NK-92 treated with Interleukin-12 subunit alpha and Interleukin-12 subunit beta, amount 100 ng/mL, for 24 hours (cell line): Measurements from ENCODE around the gene ANKMY1.
"Not testable (repeated sequence)": the region's sequence is repeated elsewhere in the genome, so short reads cannot be mapped to it uniquely, and the experiment has no call there.

ENCODE experiments used
- DNase-seq: peaks from one replicate; lab custom pipeline; 2025; lab: John Stamatoyannopoulos, UW

ANKMY1 gene

GRCh38 chr2:240521885-240522284, 35.9 kb downstream of the ANKMY1 start:
- not testable (repeated sequence) for DNase-seq

GRCh38 chr2:240520974-240521350, 36.8 kb downstream of the ANKMY1 start:
- DNase-seq, result no peak

DNA sequence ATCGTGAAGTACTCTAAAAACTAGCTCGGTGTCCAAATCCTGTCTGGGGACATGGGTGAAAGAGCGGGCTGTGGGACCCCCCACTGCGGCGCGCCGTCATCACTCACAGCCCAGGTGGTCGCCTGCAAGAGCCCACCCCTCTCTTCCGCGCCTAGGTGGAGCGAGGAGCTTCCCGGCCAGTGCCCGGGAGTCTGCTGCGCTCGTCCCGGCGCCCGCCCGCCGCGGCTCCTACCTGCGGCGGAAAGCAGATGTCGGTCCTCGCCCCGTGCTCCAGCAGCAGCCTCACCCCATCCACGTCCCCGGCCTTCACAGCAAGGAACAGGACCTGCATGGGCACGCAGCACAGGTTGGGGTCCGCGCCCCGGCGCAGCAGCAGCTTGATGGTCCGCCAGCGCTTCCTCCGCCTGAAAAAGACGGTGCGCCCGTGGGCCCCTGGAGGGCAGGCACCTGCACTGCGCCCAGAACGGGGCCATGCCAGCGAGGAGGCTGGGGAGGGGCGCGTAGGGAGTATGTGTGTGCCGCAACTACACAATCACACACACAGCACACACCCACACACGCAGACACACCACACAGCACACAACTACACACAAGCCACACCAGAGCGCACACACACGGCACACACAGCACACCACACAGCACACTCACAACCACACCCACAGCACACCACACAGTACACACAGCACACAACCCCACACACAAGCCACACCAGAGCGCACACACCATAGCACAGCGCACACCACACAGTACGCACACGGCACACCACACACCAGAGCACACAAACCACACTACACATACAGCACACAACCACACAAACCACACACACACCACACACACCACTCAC, 37.4 kb downstream of the ANKMY1 start:
- DNase-seq, result no peak

GRCh38 chr2:240519396-240520129, 38.2 kb downstream of the ANKMY1 start:
- no peak for DNase-seq

GRCh38 chr2:240518981-240519380, 38.8 kb downstream of the ANKMY1 start:
- no peak for DNase-seq

GRCh38 chr2:240517342-240517741, 40.4 kb downstream of the ANKMY1 start:
- no peak for DNase-seq

GRCh38 chr2:240514631-240515030, 43.2 kb downstream of the ANKMY1 start:
- DNase-seq, result no peak

DNA sequence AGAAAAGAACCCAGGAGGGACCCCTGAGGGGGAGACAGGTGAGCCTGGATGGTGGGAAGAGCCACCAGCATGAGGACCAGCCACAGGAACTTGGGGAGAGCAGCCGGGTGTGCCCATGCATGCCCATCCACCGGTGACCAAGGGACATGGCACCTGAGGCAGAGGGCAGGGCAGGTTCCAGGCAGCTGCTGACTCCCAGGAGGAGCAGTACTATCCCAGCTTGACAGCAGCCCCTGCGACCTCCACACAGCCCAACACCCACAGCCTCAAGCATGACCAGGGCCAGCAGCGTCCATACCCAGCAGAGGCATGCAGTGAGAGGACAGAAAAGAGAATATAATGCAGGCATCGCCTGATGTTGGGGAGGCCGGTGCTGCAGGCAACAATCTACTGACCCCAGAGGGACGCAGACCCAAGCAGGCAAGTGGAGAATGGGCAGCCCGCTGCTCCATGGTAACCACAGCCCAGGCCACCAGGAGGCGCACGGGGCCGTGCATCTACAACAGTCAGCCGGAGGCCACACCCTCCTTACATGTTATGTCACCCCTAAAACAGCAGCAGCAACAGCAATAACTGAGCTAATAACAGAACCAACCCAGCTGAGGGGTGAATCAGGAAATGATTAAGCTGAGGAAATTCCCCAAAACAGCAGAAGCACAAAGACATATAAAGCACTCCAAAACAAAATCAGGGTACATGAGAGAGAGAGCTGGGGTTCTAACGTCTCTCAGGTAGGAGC, 44.1 kb downstream of the ANKMY1 start:
- peak; percentile 77 for DNase-seq

DNA sequence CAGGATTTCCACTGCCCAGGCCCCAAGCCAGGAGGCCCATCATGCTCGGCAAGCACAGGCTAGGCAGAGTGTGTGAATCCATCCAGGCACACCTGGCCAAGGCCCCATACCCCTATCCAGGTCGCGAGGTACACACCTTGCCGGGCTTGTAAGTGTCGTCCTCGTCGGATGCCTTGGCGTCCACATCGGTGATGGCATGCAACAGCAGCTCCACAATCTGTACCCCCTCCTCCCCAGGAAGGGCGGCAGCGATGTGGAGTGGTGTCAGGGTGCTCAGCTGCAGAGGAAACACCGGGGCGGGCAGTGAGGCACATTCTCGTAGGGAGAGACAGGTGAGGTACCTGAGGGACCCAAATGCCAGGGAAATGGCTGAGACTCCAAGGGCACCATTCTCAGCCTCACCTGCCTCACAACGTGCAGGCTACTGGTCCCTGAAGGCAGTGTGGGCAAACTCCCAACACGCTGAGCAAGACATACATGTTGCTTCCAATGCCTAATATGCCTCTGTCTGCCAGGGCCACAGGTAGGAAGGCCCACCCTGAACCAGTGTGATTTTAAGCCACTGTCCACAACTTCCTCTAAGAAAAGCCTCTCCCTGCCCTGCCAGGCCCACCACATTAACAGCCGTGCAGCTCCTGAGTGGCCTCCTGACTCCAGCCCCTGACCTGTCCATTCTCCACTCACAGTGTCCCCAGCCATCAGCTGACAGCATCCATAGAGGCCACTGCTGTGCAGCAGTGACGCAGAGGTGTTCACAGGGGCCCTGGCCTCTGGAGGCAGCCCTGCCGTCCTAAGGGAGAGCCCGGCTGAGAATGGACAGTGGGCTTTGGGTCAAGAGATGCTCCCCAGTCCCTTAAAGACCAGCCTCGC, 44.9 kb downstream of the ANKMY1 start:
- no peak for DNase-seq

- no peak for DNase-seq
These were observed 45.7 kb downstream of the ANKMY1 start for GRCh38 chr2:240512109-240512485.

- DNase-seq, result no peak
These were observed 46.3 kb downstream of the ANKMY1 start for GRCh38 chr2:240511351-240512108.

- no peak for DNase-seq
These were observed 47.1 kb downstream of the ANKMY1 start for GRCh38 chr2:240510513-240511210.

DNA sequence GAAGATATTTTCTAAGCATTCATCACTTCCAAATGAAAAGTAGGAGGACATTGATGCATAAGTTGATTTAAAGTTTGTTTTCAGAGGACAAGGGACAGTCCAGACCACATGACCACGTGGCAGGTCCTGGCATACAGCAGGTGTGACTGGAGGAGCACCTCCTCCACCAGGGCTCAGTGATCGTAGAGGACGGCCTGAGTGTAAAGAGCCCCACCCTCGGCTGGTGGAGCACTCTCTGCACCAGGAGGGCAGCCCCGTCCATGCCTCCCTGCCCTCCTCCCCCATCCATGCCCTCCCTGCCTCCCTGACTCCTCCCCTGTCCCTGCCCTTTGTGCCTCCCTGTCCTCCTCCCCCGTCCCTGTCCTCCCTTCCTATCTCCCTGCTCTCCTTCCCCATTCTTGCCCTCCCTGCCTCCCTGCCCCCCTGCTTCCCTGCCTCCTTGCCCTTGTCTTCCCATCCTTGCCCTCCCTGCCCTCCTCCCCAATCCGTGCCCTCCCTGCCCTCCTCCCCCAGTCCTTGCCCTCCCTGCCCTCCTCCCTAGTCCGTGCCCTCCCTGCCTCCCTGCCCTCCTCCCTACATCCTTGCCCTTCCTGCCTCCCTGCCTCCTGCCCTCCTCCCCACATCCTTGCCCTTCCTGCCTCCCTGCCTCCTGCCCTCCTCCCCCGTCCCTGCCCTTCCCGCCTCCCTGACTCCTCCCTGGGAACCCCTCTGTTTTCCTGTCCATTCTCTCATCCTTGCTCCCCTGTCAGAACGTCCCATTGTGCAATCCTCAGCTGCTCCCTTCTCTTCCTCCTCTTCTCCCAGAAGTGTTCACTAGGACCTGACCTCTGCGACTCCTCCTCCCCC, 47.9 kb downstream of the ANKMY1 start:
- DNase-seq, result no peak

GRCh38 chr2:240508832-240509545, 48.8 kb downstream of the ANKMY1 start:
- no peak for DNase-seq

GRCh38 chr2:240507778-240508251, 50.0 kb downstream of the ANKMY1 start:
- no peak for DNase-seq

GRCh38 chr2:240507060-240507777, 50.6 kb downstream of the ANKMY1 start:
- DNase-seq, result no peak

- DNase-seq, result no peak
These were observed 51.3 kb downstream of the ANKMY1 start for GRCh38 chr2:240506406-240507059.
